Stimulated activated CD4-positive, alpha-beta T cell treated with anti-CD3 and anti-CD28 coated beads, Interleukin-12 subunit alpha, Interleukin-12 subunit beta, amount 100 ng/mL, for 48 hours (primary cell): Measurements from ENCODE around the gene MSANTD1.

Experiments
- DNase-seq, 3 donors: peaks; one replicate each; pipeline ENCODE4 v3.0.0-alpha.2; 2020; ENCODE audit warnings: low read depth in 2 of 3, low spot score in 1 of 3

The MSANTD1 gene

GRCh38 chr4:3262208-3263052 is 13.5 kb downstream of the MSANTD1 start:
- DNase-seq = no peak

- DNase-seq = no peak
These were observed 14.3 kb downstream of the MSANTD1 start for GRCh38 chr4:3263053-3263875.

GRCh38 chr4:3263876-3264193 is 14.9 kb downstream of the MSANTD1 start:
- DNase-seq = no peak

GRCh38 chr4:3266076-3266475 is 17.1 kb downstream of the MSANTD1 start:
- DNase-seq = no peak

- no peak for DNase-seq
These were observed 18.8 kb downstream of the MSANTD1 start for GRCh38 chr4:3267576-3268394.

GRCh38 chr4:3268395-3269104 is 19.6 kb downstream of the MSANTD1 start:
- DNase-seq = no peak

- DNase-seq = no peak
These were observed 20.4 kb downstream of the MSANTD1 start for GRCh38 chr4:3269105-3269927.

GRCh38 chr4:3269991-3270611 is 21.1 kb downstream of the MSANTD1 start:
- DNase-seq = no peak

- DNase-seq = no peak
These were observed 22.2 kb downstream of the MSANTD1 start for GRCh38 chr4:3271131-3271530.

GRCh38 chr4:3276986-3277385 is 28.0 kb downstream of the MSANTD1 start:
- DNase-seq = no peak

GRCh38 chr4:3280466-3280865 is 31.5 kb downstream of the MSANTD1 start:
- DNase-seq = no peak

GRCh38 chr4:3283483-3283882 is 34.5 kb downstream of the MSANTD1 start:
- no peak for DNase-seq

- no peak for DNase-seq
These were observed 35.0 kb downstream of the MSANTD1 start for GRCh38 chr4:3283916-3284315.

- no peak for DNase-seq
These were observed 36.0 kb downstream of the MSANTD1 start for GRCh38 chr4:3284734-3285557.

- no peak for DNase-seq
These were observed 36.8 kb downstream of the MSANTD1 start for GRCh38 chr4:3285558-3286334.

- DNase-seq = no peak
These were observed 37.6 kb downstream of the MSANTD1 start for GRCh38 chr4:3286335-3287175.
